GM12878 (cell line): Measurements from ENCODE around the gene MFAP4. TPM values are rescaled to one million over a fixed set of nuclear protein-coding genes. Genes with fewer than 3 reads are reported as not detected.

Experiments used
- ATAC-seq: fragments of 200-7000 bp; cut with Tn5 transposase; 3 replicates; pipeline ENCODE4 v1.9.1; 2020; ENCODE audit warnings: mild to moderate bottlenecking, moderate library complexity
- Bru-seq: library from RNA; stranded (reverse); fragments of 400-500 nt; gene quantifications from one replicate; lab custom pipeline; 2021; lab: Mats Ljungman, UMichigan
- BruChase-seq, 2 experiments: library from RNA; stranded (reverse); fragments of 400-500 nt; gene quantifications; one replicate each; lab custom pipeline; 2021; lab: Mats Ljungman, UMichigan
- BruUV-seq: library from RNA; stranded (reverse); fragments of 400-500 nt; replicated peaks from 2 replicates; lab custom pipeline; 2021; lab: Mats Ljungman, UMichigan
- CTCF ChIA-PET: fragments of 300-600 bp; sonication (Branson Sonifier 250); formaldehyde crosslinking; extraction: SDS; loops from one replicate; lab custom pipeline; 2021; ENCODE audit warnings: inconsistent platforms; lab: Yijun Ruan, JAX
- POLR2A ChIA-PET: fragments of 350-600 bp; formaldehyde crosslinking; extraction: SDS; loops from one replicate; lab custom pipeline; 2021; ENCODE audit warnings: inconsistent platforms; lab: Charles Lee
- RAD21 ChIA-PET: fragments of 300-600 bp; sonication (Branson Sonifier 250); formaldehyde crosslinking; loops from one replicate; lab custom pipeline; 2023; ENCODE audit warnings: antibody characterized with exemption; ENCODE audit not compliant: unreplicated experiment; lab: Charles Lee
- SMC1A ChIA-PET: fragments of 300-600 bp; sonication (Branson Sonifier 250); formaldehyde crosslinking; loops from one replicate; lab custom pipeline; 2023; ENCODE audit not compliant: unreplicated experiment, uncharacterized antibody; lab: Charles Lee
- DNase-seq: peaks from one replicate; pipeline ENCODE4 v3.0.0-alpha.2; 2011; ENCODE audit warnings: low read depth, low spot score
- FAIRE-seq: peaks from 3 replicates; lab custom pipeline; 2011; peaks lifted over from hg19 to GRCh38; lab: Jason Lieb, UNC
- H2AFZ ChIP-seq: 2 replicates; pipeline ENCODE4 v1.6.0; 2011; ENCODE audit warnings: low read depth, low read length, control low read depth; ENCODE audit not compliant: control insufficient read depth
- H3K27ac ChIP-seq: 2 replicates; pipeline ENCODE4 v1.5.1; 2011; ENCODE audit warnings: control low read depth; ENCODE audit not compliant: control insufficient read depth, insufficient read depth
- H3K27me3 ChIP-seq, 2 experiments: replicated peaks in 1 of 2; 2 replicates each; pipeline versions ENCODE4 v1.6.0 to v1.6.1; 2011; ENCODE audit warnings: low read length in 1 of 2; ENCODE audit not compliant: control insufficient read depth in 2 of 2, insufficient read depth in 2 of 2
- H3K36me3 ChIP-seq, 2 experiments: 2 replicates each; pipeline ENCODE4 v1.5.1; 2011; ENCODE audit warnings: low read length in 1 of 2; ENCODE audit not compliant: control insufficient read depth in 2 of 2, insufficient read depth in 2 of 2
- H3K4me1 ChIP-seq: 2 replicates; pipeline ENCODE4 v1.6.1; 2011; ENCODE audit warnings: mild to moderate bottlenecking, low read length, moderate library complexity, mixed read lengths; ENCODE audit not compliant: control insufficient read depth, insufficient read depth
- H3K4me2 ChIP-seq: 2 replicates; pipeline ENCODE4 v1.6.0; 2011; ENCODE audit warnings: control low read depth; ENCODE audit not compliant: control insufficient read depth, insufficient read depth
- H3K4me3 ChIP-seq: fragments of 200-600 bp; sonication (generic); 2 replicates; pipeline ENCODE4 v1.5.1; 2016
- H3K79me2 ChIP-seq: 2 replicates; pipeline ENCODE4 v1.6.0; 2011; ENCODE audit warnings: low read length; ENCODE audit not compliant: control insufficient read depth, insufficient read depth
- H3K9ac ChIP-seq: 2 replicates; pipeline ENCODE4 v1.8.0; 2011; ENCODE audit warnings: low read length, control low read depth, mixed read lengths; ENCODE audit not compliant: control insufficient read depth, insufficient read depth
- H3K9me3 ChIP-seq: replicated peaks from 3 replicates; pipeline ENCODE4 v1.5.1; 2011; ENCODE audit warnings: mild to moderate bottlenecking, low read length; ENCODE audit not compliant: control insufficient read depth, insufficient read depth
- H4K20me1 ChIP-seq: 2 replicates; pipeline ENCODE4 v1.6.0; 2011; ENCODE audit not compliant: control insufficient read depth, insufficient read depth
- CBX5 ChIP-seq: sonication (generic); IDR thresholded peaks from 2 replicates; pipeline ENCODE4 v1.6.1; 2016; ENCODE audit warnings: low read depth, moderate library complexity, mild to moderate bottlenecking, inconsistent platforms
- CREM ChIP-seq: IDR thresholded peaks from 2 replicates; pipeline ENCODE4 v1.6.1; 2014; ENCODE audit warnings: antibody characterized with exemption, low read depth
- ESRRA ChIP-seq: IDR thresholded peaks from 2 replicates; pipeline ENCODE4 v1.6.1; 2012; ENCODE audit warnings: mild to moderate bottlenecking, low read length, improper control_type of control experiment
- LARP7 ChIP-seq: fragments of 450-650 bp; IDR thresholded peaks from 2 replicates; pipeline ENCODE4 v1.6.1; 2017; ENCODE audit warnings: mild to moderate bottlenecking
- MEF2A ChIP-seq: IDR thresholded peaks from 2 replicates; pipeline ENCODE4 v1.6.1; 2011; ENCODE audit warnings: low read depth, mild to moderate bottlenecking, low read length, moderate library complexity; ENCODE audit not compliant: insufficient read depth
- MEF2B ChIP-seq: fragments of 450-650 bp; IDR thresholded peaks from 2 replicates; pipeline ENCODE4 v1.6.1; 2018; ENCODE audit warnings: mild to moderate bottlenecking, moderate library complexity; ENCODE audit not compliant: partially characterized antibody, poor library complexity, severe bottlenecking
- MYB ChIP-seq: fragments of 150-350 bp; IDR thresholded peaks from 2 replicates; pipeline ENCODE4 v1.6.1; 2014; ENCODE audit warnings: mild to moderate bottlenecking, low read depth, low read length, borderline replicate concordance
- NR2C1 ChIP-seq: fragments of 450-650 bp; IDR thresholded peaks from 2 replicates; pipeline ENCODE4 v1.6.1; 2017; ENCODE audit warnings: antibody characterized with exemption, mild to moderate bottlenecking, moderate library complexity
- PAX8 ChIP-seq: fragments of 450-650 bp; IDR thresholded peaks from 2 replicates; pipeline ENCODE4 v1.6.1; 2017; ENCODE audit warnings: mild to moderate bottlenecking, moderate library complexity
- RELA ChIP-seq: fragments of 450-650 bp; IDR thresholded peaks from 2 replicates; pipeline ENCODE4 v1.8.0; 2014; ENCODE audit warnings: borderline replicate concordance; ENCODE audit not compliant: partially characterized antibody
- SREBF1 ChIP-seq: IDR thresholded peaks from 2 replicates; pipeline ENCODE4 v1.6.1; 2012; ENCODE audit warnings: mild to moderate bottlenecking, low read length
- SRF ChIP-seq, 2 experiments: IDR thresholded peaks; 2 replicates each; pipeline ENCODE4 v1.6.1; 2011; ENCODE audit warnings: low read depth in 2 of 2, low read length in 2 of 2, mild to moderate bottlenecking in 1 of 2, moderate library complexity in 1 of 2
- WGBS: methylation state at CpG from one replicate; pipeline ENCODE4 v1.1.6; 2016; ENCODE audit warnings: low lambda C conversion rate; ENCODE audit not compliant: insufficient replicate concordance, insufficient coverage; ENCODE audit errors: missing lambda C conversion rate; 5-methylcytosine and 5-hydroxymethylcytosine counted together
- in situ Hi-C: fragments of 300-500 bp; cut with MboI; formaldehyde crosslinking; loops from 9 replicates; pipeline ENCODE4 v1.14.3; 2018; ENCODE audit warnings: mixed read lengths
- intact Hi-C: fragments of 100-400 bp; cut with micrococcal nuclease; formaldehyde crosslinking; loops from one replicate; pipeline ENCODE4 v1.14.2; 2022; ENCODE audit not compliant: unreplicated experiment
- long read RNA-seq, 2 experiments: library from polyadenylated mRNA; unstranded; transcript quantifications; one replicate each; pipeline ENCODE4 v2.0.0, GENCODE V29; 2019 to 2020
- polyA minus RNA-seq, 3 experiments: library from RNA; depleted of rRNA, polyadenylated mRNA; stranded (reverse); fragments of >200 nt; gene quantifications; 2 replicates each; pipeline ENCODE4 v1.2.3, GENCODE V29; 2011
- polyA plus RNA-seq, 11 experiments: library from polyadenylated mRNA; depleted of rRNA in 4 of 11; unstranded in 6 of 11; stranded (reverse) in 5 of 11; fragments of >200 nt; fragmentation: Nextera tagmentation in 4 of 11; fragmentation: Illumina TruSeq in 1 of 11; extraction: Ambion mirVana in 4 of 11; extraction: Trizol in 1 of 11; gene quantifications; 1 replicate in 1 of 11; 2 replicates in 10 of 11; pipeline versions ENCODE4 v1.2.1 to v1.2.3, GENCODE V29; 2011 to 2016; ENCODE audit warnings: inconsistent platforms in 2 of 11, missing spikeins in 2 of 11, low read depth in 1 of 11
- total RNA-seq, 4 experiments: library from RNA; depleted of rRNA in 3 of 4; stranded (reverse); fragments of >200 nt in 3 of 4; fragmentation: Illumina TruSeq in 1 of 4; extraction: Trizol in 1 of 4; gene quantifications; 2 replicates each; pipeline versions ENCODE4 v1.2.1 to v1.2.3, GENCODE V29; 2013 to 2021
- TF ChIP-seq, protein P1 (sequence below): fragments of 450-650 bp; IDR thresholded peaks from 2 replicates; pipeline ENCODE4 v1.6.1; 2017; ENCODE audit warnings: antibody characterized with exemption, mild to moderate bottlenecking, moderate library complexity
- TF ChIP-seq, protein P2 (sequence below), 3 experiments: IDR thresholded peaks in 2 of 3; conservative IDR thresholded peaks in 1 of 3; 2 replicates each; pipeline ENCODE4 v1.5.1; 2011; ENCODE audit warnings: low read depth in 3 of 3, low read length in 3 of 3, mild to moderate bottlenecking in 3 of 3, control low read depth in 2 of 3, moderate library complexity in 2 of 3, inconsistent platforms in 1 of 3, mixed read lengths in 1 of 3; ENCODE audit not compliant: control insufficient read depth in 2 of 3, insufficient read depth in 1 of 3; ENCODE audit errors: extremely low read depth in 1 of 3

MFAP4 gene, protein sequence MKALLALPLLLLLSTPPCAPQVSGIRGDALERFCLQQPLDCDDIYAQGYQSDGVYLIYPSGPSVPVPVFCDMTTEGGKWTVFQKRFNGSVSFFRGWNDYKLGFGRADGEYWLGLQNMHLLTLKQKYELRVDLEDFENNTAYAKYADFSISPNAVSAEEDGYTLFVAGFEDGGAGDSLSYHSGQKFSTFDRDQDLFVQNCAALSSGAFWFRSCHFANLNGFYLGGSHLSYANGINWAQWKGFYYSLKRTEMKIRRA
- total RNA-seq (2013; cell fraction: nucleolus; rRNA removed) = not detected in 2 replicates
- not detected in 2 replicates for total RNA-seq (2014; rRNA removed)
- not detected in 2 replicates for total RNA-seq (2014; rRNA removed; fragmentation: Illumina TruSeq; extraction: Trizol)
- total RNA-seq (2021) = 0.13 and 0.28 TPM in 2 replicates
- polyA plus RNA-seq (2011; ENCODE audit: low read depth) = not detected
- polyA plus RNA-seq (2011; rRNA removed) = not detected in 2 replicates
- not detected in 2 replicates for polyA plus RNA-seq (2011; cell fraction: cytosol; rRNA removed)
- polyA plus RNA-seq (2011; cell fraction: nucleus; rRNA removed) = not detected in 2 replicates
- polyA plus RNA-seq (2012) = not detected in 2 replicates
- not detected in 2 replicates for polyA plus RNA-seq (2014; fragmentation: Illumina TruSeq; extraction: Trizol)
- not detected for polyA plus RNA-seq (2014; fragmentation: Nextera tagmentation; extraction: Ambion mirVana)
- not detected in 2 replicates for polyA plus RNA-seq (2014; rRNA removed)
- under 1 TPM; 0.08 to 0.09 TPM for polyA plus RNA-seq (2016; fragmentation: Nextera tagmentation; extraction: Ambion mirVana)
- not detected in 2 replicates for polyA minus RNA-seq (2011; rRNA and poly(A)+ RNA removed)
- not detected in 2 replicates for polyA minus RNA-seq (2011; cell fraction: cytosol; rRNA and poly(A)+ RNA removed)
- not detected in 2 replicates for polyA minus RNA-seq (2011; cell fraction: nucleus; rRNA and poly(A)+ RNA removed)
- Bru-seq, nascent RNA = not detected
- BruChase-seq, experiment 1, labeled RNA remaining after a 6-hour chase = not detected
- BruChase-seq, experiment 2, labeled RNA remaining after a 2-hour chase = not detected
- long read RNA-seq, experiment 1 = 0 reads
- long read RNA-seq, experiment 2 = 0 reads

DNA sequence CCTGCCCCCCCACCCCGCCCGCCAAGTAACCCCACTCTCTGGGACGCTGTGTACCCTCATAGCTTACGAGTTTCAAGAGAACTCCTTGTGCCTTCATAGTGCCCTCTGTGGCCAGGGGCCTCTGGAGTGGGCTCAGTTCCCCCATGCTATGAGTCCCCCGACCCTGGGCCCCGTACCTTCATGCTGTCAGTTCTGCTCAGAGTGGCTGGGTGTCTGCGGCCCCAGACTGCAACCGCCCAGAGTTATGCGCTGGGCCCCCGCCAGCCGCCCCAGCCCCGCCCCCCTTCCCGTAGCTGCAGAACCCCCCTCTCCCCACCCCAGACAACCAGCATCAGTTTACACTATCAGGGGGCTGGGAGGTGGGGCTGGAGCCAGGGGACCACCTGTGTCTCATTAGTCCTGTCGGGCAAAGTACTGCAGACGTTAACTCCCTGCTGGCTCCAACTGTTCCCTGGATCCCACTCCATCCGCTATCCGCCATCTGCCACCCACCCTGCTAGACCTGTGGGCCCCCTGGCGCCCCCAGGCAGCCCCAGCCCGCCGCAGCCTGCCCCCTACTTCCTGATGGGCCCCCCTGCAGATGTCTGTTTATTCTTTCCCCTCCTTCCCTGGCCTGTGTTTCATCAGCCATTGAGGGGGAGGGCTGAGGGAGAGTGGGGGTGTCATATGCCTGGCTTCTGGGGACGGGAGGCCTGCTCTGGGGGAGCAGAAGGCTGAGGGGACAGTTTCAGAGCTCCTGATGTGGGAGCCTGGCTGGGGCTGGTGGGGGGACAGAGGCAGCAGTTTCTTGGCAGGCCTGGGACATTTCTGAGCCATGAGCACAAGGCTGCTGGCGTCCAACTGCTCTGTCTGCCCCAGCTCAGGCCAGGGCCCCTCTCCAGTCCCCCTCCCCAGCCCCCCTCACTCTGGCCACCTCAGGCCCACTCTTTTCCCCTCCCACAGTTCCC is at the start of gene MFAP4:
Gene MFAP4 (minus strand): TSS at position 217 of the 947 bp plus-strand sequence. CDS start 35 bp downstream, at position 182.
- ChIA-PET SMC1A (interaction anchor here (1.2 kb wide), 1 partner anchor 10 kb away, joined by 3 read pairs; no protein-coding TSS in a partner anchor), POLR2A (no interaction called here), RAD21 (no interaction called here), CTCF (interaction anchor here (0.9 to 1.4 kb wide), 2 partner anchors 10 to 24 kb away, joined by 3 to 4 read pairs; partner anchors contain the start of gene B9D1)
- intact Hi-C loops (no loop called here), in situ Hi-C loops (no loop called here)
- Histone ChIP-seq H3K9me3 (no peaks in the 10 kb centered on the region), H3K79me2 (no peaks in the 10 kb centered on the region), H3K4me3 (no peak within 1 kb of the TSS), H4K20me1 (no peaks in the 10 kb centered on the region), H2AFZ (no peak within 1 kb of the TSS), H3K9ac (no peak within 1 kb of the TSS), H3K27me3 (no peaks in the 10 kb centered on the region; a peak in 1 of 4 replicates), H3K4me2 (no peak within 1 kb of the TSS), H3K4me1 (no peaks in the 10 kb centered on the region), H3K36me3 (no peaks in the 10 kb centered on the region; a peak in 1 of 4 replicates), H3K27ac (no peak within 1 kb of the TSS)
- WGBS = 24% methylated on average over 17 of the region's 22 CpGs
- ATAC-seq = no peak
- no peak for FAIRE-seq
- no TSS peak for BruUV-seq
- DNase-seq = no peak
- TF ChIP-seq, protein P1, sequence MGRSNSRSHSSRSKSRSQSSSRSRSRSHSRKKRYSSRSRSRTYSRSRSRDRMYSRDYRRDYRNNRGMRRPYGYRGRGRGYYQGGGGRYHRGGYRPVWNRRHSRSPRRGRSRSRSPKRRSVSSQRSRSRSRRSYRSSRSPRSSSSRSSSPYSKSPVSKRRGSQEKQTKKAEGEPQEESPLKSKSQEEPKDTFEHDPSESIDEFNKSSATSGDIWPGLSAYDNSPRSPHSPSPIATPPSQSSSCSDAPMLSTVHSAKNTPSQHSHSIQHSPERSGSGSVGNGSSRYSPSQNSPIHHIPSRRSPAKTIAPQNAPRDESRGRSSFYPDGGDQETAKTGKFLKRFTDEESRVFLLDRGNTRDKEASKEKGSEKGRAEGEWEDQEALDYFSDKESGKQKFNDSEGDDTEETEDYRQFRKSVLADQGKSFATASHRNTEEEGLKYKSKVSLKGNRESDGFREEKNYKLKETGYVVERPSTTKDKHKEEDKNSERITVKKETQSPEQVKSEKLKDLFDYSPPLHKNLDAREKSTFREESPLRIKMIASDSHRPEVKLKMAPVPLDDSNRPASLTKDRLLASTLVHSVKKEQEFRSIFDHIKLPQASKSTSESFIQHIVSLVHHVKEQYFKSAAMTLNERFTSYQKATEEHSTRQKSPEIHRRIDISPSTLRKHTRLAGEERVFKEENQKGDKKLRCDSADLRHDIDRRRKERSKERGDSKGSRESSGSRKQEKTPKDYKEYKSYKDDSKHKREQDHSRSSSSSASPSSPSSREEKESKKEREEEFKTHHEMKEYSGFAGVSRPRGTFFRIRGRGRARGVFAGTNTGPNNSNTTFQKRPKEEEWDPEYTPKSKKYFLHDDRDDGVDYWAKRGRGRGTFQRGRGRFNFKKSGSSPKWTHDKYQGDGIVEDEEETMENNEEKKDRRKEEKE = no peak
- TF ChIP-seq, protein P2, sequence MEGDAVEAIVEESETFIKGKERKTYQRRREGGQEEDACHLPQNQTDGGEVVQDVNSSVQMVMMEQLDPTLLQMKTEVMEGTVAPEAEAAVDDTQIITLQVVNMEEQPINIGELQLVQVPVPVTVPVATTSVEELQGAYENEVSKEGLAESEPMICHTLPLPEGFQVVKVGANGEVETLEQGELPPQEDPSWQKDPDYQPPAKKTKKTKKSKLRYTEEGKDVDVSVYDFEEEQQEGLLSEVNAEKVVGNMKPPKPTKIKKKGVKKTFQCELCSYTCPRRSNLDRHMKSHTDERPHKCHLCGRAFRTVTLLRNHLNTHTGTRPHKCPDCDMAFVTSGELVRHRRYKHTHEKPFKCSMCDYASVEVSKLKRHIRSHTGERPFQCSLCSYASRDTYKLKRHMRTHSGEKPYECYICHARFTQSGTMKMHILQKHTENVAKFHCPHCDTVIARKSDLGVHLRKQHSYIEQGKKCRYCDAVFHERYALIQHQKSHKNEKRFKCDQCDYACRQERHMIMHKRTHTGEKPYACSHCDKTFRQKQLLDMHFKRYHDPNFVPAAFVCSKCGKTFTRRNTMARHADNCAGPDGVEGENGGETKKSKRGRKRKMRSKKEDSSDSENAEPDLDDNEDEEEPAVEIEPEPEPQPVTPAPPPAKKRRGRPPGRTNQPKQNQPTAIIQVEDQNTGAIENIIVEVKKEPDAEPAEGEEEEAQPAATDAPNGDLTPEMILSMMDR (IDR thresholded peaks at IDR 0.05 in 2 of 3, conservative IDR thresholded peaks at IDR 0.05 in 1 of 3; ENCODE audit: control insufficient read depth in 2 of 3, extremely low read depth in 1 of 3, insufficient read depth in 1 of 3, low read depth in 3 of 3, low read length in 3 of 3) = no peak
- TF ChIP-seq ESRRA = no peak
- TF ChIP-seq LARP7 = no peak
- no peak for TF ChIP-seq CBX5
- TF ChIP-seq MEF2B = no peak
- no peak for TF ChIP-seq CREM
- no peak for TF ChIP-seq SRF (IDR thresholded peaks at IDR 0.05; ENCODE audit: low read depth in 2 of 2, low read length in 2 of 2)
- no peak for TF ChIP-seq RELA
- TF ChIP-seq MYB = no peak
- TF ChIP-seq SREBF1 = no peak
- TF ChIP-seq PAX8 = no peak
- no peak for TF ChIP-seq NR2C1
- TF ChIP-seq MEF2A = no peak
